Measurements from ENCODE around the gene CNMD. TPM values are rescaled to one million over a fixed set of nuclear protein-coding genes. Genes with fewer than 3 reads are reported as not detected.
A peak's percentile ranks its signal among the peaks of the same experiment; 100 is the strongest.

Gene CNMD
- total RNA-seq, 1 experiment from 2014 or later = 2.6 TPM

DNA sequence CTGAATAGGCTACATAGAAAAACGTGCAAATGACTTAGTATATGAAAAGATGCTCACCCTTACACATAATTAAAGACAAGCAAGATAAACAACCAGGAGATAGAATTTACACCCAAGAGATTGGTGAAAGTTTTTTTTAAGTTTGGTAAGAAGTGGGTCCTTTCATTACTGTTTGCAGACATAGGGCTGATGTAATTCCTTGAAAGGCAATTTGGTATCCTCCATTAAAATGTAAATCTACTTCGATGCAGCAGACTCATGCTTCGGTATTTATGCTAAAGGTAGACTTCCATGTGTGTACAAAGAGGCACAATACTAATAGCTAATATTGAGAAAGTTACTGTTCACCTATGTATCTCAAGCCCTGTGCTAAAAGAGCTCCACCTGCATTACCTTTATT is 33.5 kb downstream of the CNMD start:
- TF ChIP-seq CTCF (conservative IDR thresholded peaks at IDR 0.05; ENCODE audit: low read depth, low read length) = no peak
- TF ChIP-seq EZH2 (IDR thresholded peaks at IDR 0.05; ENCODE audit: borderline replicate concordance, low read depth, low read length, poor library complexity, severe bottlenecking) = no peak
- CTCF ChIA-PET = no interaction called here

DNA sequence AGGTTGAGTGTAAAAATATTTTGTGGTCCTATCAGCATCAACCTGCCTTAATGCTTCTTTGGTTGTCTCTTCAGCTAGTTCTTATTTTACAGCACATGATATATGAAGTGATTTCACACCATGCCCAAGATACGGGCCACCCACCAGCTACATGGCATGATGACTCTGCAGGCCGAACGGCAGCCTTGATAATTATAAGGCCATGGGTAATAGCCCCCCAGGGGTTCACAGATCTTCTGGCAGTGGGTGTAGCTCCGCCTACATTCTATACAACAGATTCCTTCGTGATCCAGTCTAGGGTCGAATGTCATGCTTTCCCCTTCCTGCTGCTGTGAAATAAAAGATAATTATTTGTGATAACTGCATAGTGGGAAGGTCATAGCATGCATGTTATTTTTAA is 36.1 kb downstream of the CNMD start:
- no TSS peak for BruUV-seq (replicated peaks)
- POLR2A ChIA-PET (ENCODE audit: low non-redundant PET) = no interaction called here
- H3K36me3 ChIP-seq (ENCODE audit: insufficient read depth, low read length, poor library complexity, severe bottlenecking) = no peaks in the 10 kb centered on the region
- no peak overlapping the region for H3K4me3 ChIP-seq (ENCODE audit: low read depth, low read length, poor library complexity, severe bottlenecking)
- peak; percentile 76 for DNase-seq (ENCODE audit: low spot score)
- intact Hi-C loops (cut with micrococcal nuclease; ENCODE audit: unreplicated experiment) = no loop called here
- H3K27me3 ChIP-seq (replicated peaks; ENCODE audit: insufficient read depth, low read depth, low read length, poor library complexity) = no peaks in the 10 kb centered on the region
- CTCF ChIA-PET = no interaction called here
- H3K4me1 ChIP-seq (ENCODE audit: insufficient read depth, low read length, poor library complexity, severe bottlenecking) = peaks cover 35% of the 10 kb centered on the region
- no peaks in the 10 kb centered on the region for H3K9me3 ChIP-seq (ENCODE audit: low read depth, low read length, poor library complexity, severe bottlenecking)
- H3K27ac ChIP-seq (ENCODE audit: low read depth, low read length, poor library complexity, severe bottlenecking) = peak overlapping the region; percentile 57
- TF ChIP-seq CTCF (conservative IDR thresholded peaks at IDR 0.05; ENCODE audit: low read depth, low read length) = no peak
- TF ChIP-seq EZH2 (IDR thresholded peaks at IDR 0.05; ENCODE audit: borderline replicate concordance, low read depth, low read length, poor library complexity, severe bottlenecking) = no peak

More for the DNA sequence above, 33.5 kb downstream of the CNMD start:
- Histone ChIP-seq H3K27ac (ENCODE audit: low read depth, low read length, poor library complexity, severe bottlenecking) (no peak overlapping the region), H3K36me3 (ENCODE audit: insufficient read depth, low read length, poor library complexity, severe bottlenecking) (no peaks in the 10 kb centered on the region), H3K4me1 (ENCODE audit: insufficient read depth, low read length, poor library complexity, severe bottlenecking) (peaks cover 35% of the 10 kb centered on the region), H3K9me3 (ENCODE audit: low read depth, low read length, poor library complexity, severe bottlenecking) (no peaks in the 10 kb centered on the region), H3K27me3 (replicated peaks; ENCODE audit: insufficient read depth, low read depth, low read length, poor library complexity) (no peaks in the 10 kb centered on the region), H3K4me3 (ENCODE audit: low read depth, low read length, poor library complexity, severe bottlenecking) (no peak overlapping the region)
- intact Hi-C loops (cut with micrococcal nuclease; ENCODE audit: unreplicated experiment) = no loop called here
- no peak for DNase-seq (ENCODE audit: low spot score)
- POLR2A ChIA-PET (ENCODE audit: low non-redundant PET) = no interaction called here
- no TSS peak for BruUV-seq (replicated peaks)

DNA sequence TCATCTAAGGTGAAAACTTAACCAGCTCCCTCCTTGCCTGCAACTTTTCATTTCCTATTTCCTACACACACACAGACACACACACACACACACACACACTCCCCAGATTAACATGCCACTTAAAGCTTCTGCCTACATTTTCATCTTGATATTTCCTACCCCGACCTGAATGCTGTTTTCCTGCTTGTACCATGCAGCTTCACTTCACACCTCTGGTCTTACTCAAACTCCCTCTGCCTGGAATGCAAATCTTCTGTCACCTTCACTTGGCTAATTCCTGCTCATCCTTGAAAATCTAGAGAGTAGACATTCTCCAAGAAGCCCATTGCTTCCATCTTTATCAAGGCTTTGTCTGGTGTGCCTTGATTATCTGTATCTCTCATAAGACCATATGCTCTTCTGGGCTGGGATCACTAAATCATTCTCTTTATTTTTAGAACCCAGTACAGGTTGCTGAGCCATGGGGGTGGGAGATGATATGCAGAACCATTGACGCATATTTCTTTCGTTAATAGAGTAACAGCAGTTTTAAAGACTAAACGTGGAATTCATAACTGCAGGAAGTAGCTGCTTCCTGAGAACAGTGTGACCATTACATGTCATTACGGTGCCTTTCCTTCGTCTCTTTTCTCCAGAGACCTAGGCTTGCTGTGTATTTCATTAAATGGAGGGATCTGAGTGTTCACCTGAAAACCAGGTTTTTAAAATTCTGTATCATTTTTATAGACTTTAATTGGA is 37.7 kb downstream of the CNMD start:
- ChIA-PET POLR2A (ENCODE audit: low non-redundant PET) (interaction anchor here (0.6 kb wide), 1 partner anchor 49 kb away, joined by 3 read pairs; no protein-coding TSS in a partner anchor), CTCF (no interaction called here)
- no peaks in the 10 kb centered on the region for H3K36me3 ChIP-seq (ENCODE audit: insufficient read depth, low read length, poor library complexity, severe bottlenecking)
- H3K27me3 ChIP-seq (replicated peaks; ENCODE audit: insufficient read depth, low read depth, low read length, poor library complexity) = no peaks in the 10 kb centered on the region
- peaks cover 35% of the 10 kb centered on the region for H3K4me1 ChIP-seq (ENCODE audit: insufficient read depth, low read length, poor library complexity, severe bottlenecking)
- H3K9me3 ChIP-seq (ENCODE audit: low read depth, low read length, poor library complexity, severe bottlenecking) = no peaks in the 10 kb centered on the region
- H3K4me3 ChIP-seq (ENCODE audit: low read depth, low read length, poor library complexity, severe bottlenecking) = no peak overlapping the region
- intact Hi-C loops (cut with micrococcal nuclease; ENCODE audit: unreplicated experiment) = no loop called here
- TF ChIP-seq CTCF (conservative IDR thresholded peaks at IDR 0.05; ENCODE audit: low read depth, low read length) (no peak), EZH2 (IDR thresholded peaks at IDR 0.05; ENCODE audit: borderline replicate concordance, low read depth, low read length, poor library complexity, severe bottlenecking) (no peak)
- no peak for DNase-seq (ENCODE audit: low spot score)
- no peak overlapping the region for H3K27ac ChIP-seq (ENCODE audit: low read depth, low read length, poor library complexity, severe bottlenecking)
- no TSS peak for BruUV-seq (replicated peaks)
